H9 (cell line): ENCODE results near the gene MAP2K3. TPM values are rescaled to one million over a fixed set of nuclear protein-coding genes. Genes with fewer than 3 reads are reported as not detected.

Experiments
- DNase-seq: peaks from one replicate; pipeline ENCODE4 v3.0.0-alpha.2; 2017
- H2AFZ ChIP-seq: one replicate; pipeline ENCODE4 v1.6.1; 2013; ENCODE audit warnings: mild to moderate bottlenecking, low read length, control low read depth, moderate library complexity
- H2AK5ac ChIP-seq: 2 replicates; pipeline ENCODE4 v1.6.1; 2013; ENCODE audit warnings: low read length, control low read depth, mixed read lengths; ENCODE audit not compliant: insufficient read length
- H2BK120ac ChIP-seq: one replicate; pipeline ENCODE4 v1.6.1; 2013; ENCODE audit warnings: low read depth, mild to moderate bottlenecking, low read length, control low read depth, inconsistent platforms; ENCODE audit not compliant: poor library complexity, severe bottlenecking
- H2BK12ac ChIP-seq: 2 replicates; pipeline ENCODE4 v1.6.1; 2013; ENCODE audit warnings: low read length, control low read depth, mixed read lengths, low read depth; ENCODE audit not compliant: insufficient read length
- H2BK15ac ChIP-seq: 2 replicates; pipeline ENCODE4 v1.6.1; 2013; ENCODE audit warnings: low read depth, low read length, control low read depth
- H2BK20ac ChIP-seq: one replicate; pipeline ENCODE4 v1.6.1; 2013; ENCODE audit warnings: low read depth, mild to moderate bottlenecking, low read length, control low read depth, inconsistent platforms; ENCODE audit not compliant: poor library complexity, severe bottlenecking
- H2BK5ac ChIP-seq: 2 replicates; pipeline ENCODE4 v1.6.1; 2013; ENCODE audit warnings: low read length, control low read depth, mixed read lengths; ENCODE audit not compliant: insufficient read length
- H3K14ac ChIP-seq: 2 replicates; pipeline ENCODE4 v1.6.1; 2013; ENCODE audit warnings: low read length, control low read depth; ENCODE audit not compliant: insufficient read depth
- H3K18ac ChIP-seq: 2 replicates; pipeline ENCODE4 v1.6.1; 2013; ENCODE audit warnings: low read depth, mild to moderate bottlenecking, mixed read lengths, low read length, control low read depth; ENCODE audit not compliant: insufficient read length
- H3K23ac ChIP-seq: 2 replicates; pipeline ENCODE4 v1.6.1; 2013; ENCODE audit warnings: low read length, control low read depth, mixed read lengths, low read depth; ENCODE audit not compliant: insufficient read length
- H3K23me2 ChIP-seq: 2 replicates; pipeline ENCODE4 v1.6.1; 2013; ENCODE audit warnings: low read depth, mild to moderate bottlenecking, mixed read lengths, low read length, control low read depth; ENCODE audit not compliant: insufficient read length, poor library complexity, severe bottlenecking
- H3K27ac ChIP-seq: 2 replicates; pipeline ENCODE4 v1.5.1; 2013; ENCODE audit warnings: low read length, control low read depth, mixed read lengths, low read depth; ENCODE audit not compliant: insufficient read length
- H3K27me3 ChIP-seq: 2 replicates; pipeline ENCODE4 v1.6.1; 2013; ENCODE audit warnings: low read length, control low read depth, inconsistent platforms; ENCODE audit not compliant: insufficient read depth
- H3K4ac ChIP-seq: 2 replicates; pipeline ENCODE4 v1.6.1; 2013; ENCODE audit warnings: low read depth, mild to moderate bottlenecking, control low read depth, inconsistent platforms, low read length, moderate library complexity
- H3K4me1 ChIP-seq: 2 replicates; pipeline ENCODE4 v1.6.1; 2013; ENCODE audit warnings: low read length, control low read depth, inconsistent platforms; ENCODE audit not compliant: insufficient read depth
- H3K4me2 ChIP-seq: 2 replicates; pipeline ENCODE4 v1.6.1; 2013; ENCODE audit warnings: low read length, control low read depth, mixed read lengths; ENCODE audit not compliant: insufficient read length, insufficient read depth
- H3K56ac ChIP-seq: 2 replicates; pipeline ENCODE4 v1.6.1; 2013; ENCODE audit warnings: low read depth, mild to moderate bottlenecking, mixed read lengths, low read length, control low read depth; ENCODE audit not compliant: insufficient read length
- H3K79me1 ChIP-seq: 2 replicates; pipeline ENCODE4 v1.6.1; 2013; ENCODE audit warnings: low read depth, mild to moderate bottlenecking, moderate library complexity, low read length, control low read depth, inconsistent platforms; ENCODE audit not compliant: insufficient read depth, poor library complexity, severe bottlenecking
- H3K79me2 ChIP-seq: 2 replicates; pipeline ENCODE4 v1.6.1; 2013; ENCODE audit warnings: low read length, control low read depth, inconsistent platforms; ENCODE audit not compliant: insufficient read depth
- H3K9ac ChIP-seq: 2 replicates; pipeline ENCODE4 v1.6.1; 2013; ENCODE audit warnings: low read length, control low read depth, mixed read lengths; ENCODE audit not compliant: insufficient read length; ENCODE audit errors: extremely low read depth
- H3K9me3 ChIP-seq: one replicate; pipeline ENCODE4 v1.6.1; 2013; ENCODE audit warnings: low read depth, low read length, inconsistent platforms; ENCODE audit not compliant: control insufficient read depth
- H3T11ph ChIP-seq: one replicate; pipeline ENCODE4 v1.6.1; 2013; ENCODE audit warnings: mild to moderate bottlenecking, low read length, control low read depth, inconsistent platforms
- H4K20me1 ChIP-seq: one replicate; pipeline ENCODE4 v1.6.1; 2013; ENCODE audit not compliant: control insufficient read depth, insufficient read length, insufficient read depth
- H4K5ac ChIP-seq: 2 replicates; pipeline ENCODE4 v1.6.1; 2013; ENCODE audit warnings: low read depth, mild to moderate bottlenecking, mixed read lengths, low read length, control low read depth; ENCODE audit not compliant: insufficient read length
- H4K8ac ChIP-seq: replicated peaks from 2 replicates; pipeline ENCODE4 v1.6.1; 2013; ENCODE audit warnings: low read length, control low read depth, mixed read lengths, low read depth; ENCODE audit not compliant: insufficient read length
- H4K91ac ChIP-seq: 2 replicates; pipeline ENCODE4 v1.6.1; 2013; ENCODE audit warnings: low read depth, mild to moderate bottlenecking, moderate library complexity, mixed read lengths, low read length, control low read depth; ENCODE audit not compliant: insufficient read length
- H3K27ac Mint-ChIP-seq, 3 experiments: 2 replicates in 2 of 3; 3 replicates in 1 of 3; pipeline ENCODE4 v1.8.0; 2020 to 2021; ENCODE audit warnings: mixed read lengths in 3 of 3, mild to moderate bottlenecking in 1 of 3, moderate library complexity in 1 of 3
- H3K27me3 Mint-ChIP-seq: 2 replicates; pipeline ENCODE4 v1.8.0; 2021; ENCODE audit warnings: low read depth, mild to moderate bottlenecking, moderate library complexity, mixed read lengths
- H3K36me3 Mint-ChIP-seq, 3 experiments: 2 replicates in 2 of 3; 3 replicates in 1 of 3; pipeline ENCODE4 v1.8.0; 2020 to 2021; ENCODE audit warnings: low read depth in 3 of 3, mixed read lengths in 3 of 3; ENCODE audit not compliant: insufficient read depth in 1 of 3
- H3K4me1 Mint-ChIP-seq, 2 experiments: 2 replicates each; pipeline ENCODE4 v1.8.0; 2020; ENCODE audit warnings: mixed read lengths in 2 of 2
- H3K4me3 Mint-ChIP-seq, 2 experiments: 2 replicates in 1 of 2; 3 replicates in 1 of 2; pipeline ENCODE4 v1.8.0; 2020 to 2021; ENCODE audit warnings: mild to moderate bottlenecking in 2 of 2, mixed read lengths in 2 of 2, moderate library complexity in 1 of 2
- H3K9me3 Mint-ChIP-seq, 2 experiments: 2 replicates in 1 of 2; 3 replicates in 1 of 2; pipeline ENCODE4 v1.8.0; 2020; ENCODE audit warnings: mild to moderate bottlenecking in 2 of 2, mixed read lengths in 2 of 2, moderate library complexity in 1 of 2
- WGBS: extraction: QIAGEN DNeasy Blood & Tissue Kit; methylation state at CpG from one replicate; pipeline ENCODE4 v1.1.7; 2013; ENCODE audit warnings: missing lambda C conversion rate, low lambda C conversion rate, mixed read lengths; ENCODE audit not compliant: insufficient read length; ENCODE audit errors: extremely low coverage; 5-methylcytosine and 5-hydroxymethylcytosine counted together
- total RNA-seq: library from RNA; stranded (reverse); gene quantifications from 2 replicates; pipeline ENCODE4 v1.2.1, GENCODE V29; 2021
- TF ChIP-seq, protein P1 (sequence below): fragments of 200-600 bp; sonication (generic); conservative IDR thresholded peaks from 3 replicates; pipeline ENCODE4 v1.8.0; 2021; ENCODE audit warnings: antibody characterized with exemption, mild to moderate bottlenecking

MAP2K3 gene
- total RNA-seq, 1 experiment from 2014 or later, result 26.1 TPM

DNA sequence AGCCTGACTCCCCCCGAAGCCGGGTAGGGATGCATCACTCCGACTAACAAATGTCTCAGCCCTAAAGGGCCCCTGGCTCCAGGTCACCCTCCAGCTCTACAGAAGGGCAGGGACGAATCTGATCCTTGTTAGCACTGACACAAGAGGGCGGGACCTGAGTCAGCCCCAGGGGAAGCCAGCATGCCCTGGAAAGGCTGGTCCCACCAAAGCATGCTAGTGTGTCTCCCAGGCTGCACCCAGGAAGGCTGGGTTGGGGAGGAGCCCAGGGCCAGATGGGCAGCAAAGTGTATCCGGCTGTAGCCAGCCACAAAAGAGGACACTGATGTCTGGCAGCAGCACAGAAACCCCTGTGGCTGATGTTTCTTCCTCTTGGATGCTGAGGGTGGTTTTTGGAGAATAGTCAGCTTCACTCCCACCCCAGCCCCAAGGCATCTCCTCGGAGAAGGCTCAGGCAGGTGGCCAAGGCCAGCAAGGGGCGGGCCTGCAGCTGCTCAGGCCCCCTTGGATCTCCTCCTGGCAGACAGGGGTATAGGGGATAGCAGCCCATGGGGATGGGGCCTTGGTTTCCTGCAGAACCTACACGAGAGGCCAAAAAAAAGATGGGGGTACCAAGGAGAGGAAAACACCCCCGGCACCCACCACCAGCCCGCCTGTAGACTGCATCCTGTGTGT lies 42.3 kb upstream of the MAP2K3 start:
- Histone ChIP-seq H3K27me3 (no peaks in the 10 kb centered on the region; the same call in 1 of the 2 replicates), H4K5ac (no peak overlapping the region), H3K56ac (no peak overlapping the region), H2BK120ac (no peak overlapping the region), H2BK20ac (no peak overlapping the region), H3K4me1 (no peaks in the 10 kb centered on the region; the same call in 1 of the 2 replicates), H4K91ac (no peak overlapping the region), H3K79me2 (no peaks in the 10 kb centered on the region), H3K9me3 (no peaks in the 10 kb centered on the region), H4K8ac (no peak overlapping the region), H2BK12ac (no peak overlapping the region), H3K23ac (no peak overlapping the region), H4K20me1 (no peaks in the 10 kb centered on the region), H3K14ac (no peak overlapping the region), H3K27ac (no peak overlapping the region), H2AK5ac (no peak overlapping the region), H3K79me1 (no peaks in the 10 kb centered on the region), H3T11ph (no peak overlapping the region), H3K4ac (no peak overlapping the region), H3K18ac (no peak overlapping the region), H3K23me2 (no peaks in the 10 kb centered on the region), H2BK5ac (no peak overlapping the region), H2BK15ac (no peak overlapping the region), H3K9ac (no peak overlapping the region), H3K4me2 (no peak overlapping the region), H2AFZ (no peak overlapping the region)
- Mint-ChIP-seq H3K4me3 (no peak overlapping the region), H3K36me3 (no peaks in the 10 kb centered on the region), H3K9me3 (no peaks in the 10 kb centered on the region), H3K27ac (peak overlapping the region in 1 of 3 experiments; percentile 23; a peak in 1 of 7 replicates), H3K4me1 (peaks cover 15 to 41% of the 10 kb centered on the region in 2 experiments), H3K27me3 (peaks cover 3% of the 10 kb centered on the region; the same call in 1 of the 2 replicates)
- WGBS, result no CpG with 5 or more reads among the region's 11 CpGs
- TF ChIP-seq, protein P1, sequence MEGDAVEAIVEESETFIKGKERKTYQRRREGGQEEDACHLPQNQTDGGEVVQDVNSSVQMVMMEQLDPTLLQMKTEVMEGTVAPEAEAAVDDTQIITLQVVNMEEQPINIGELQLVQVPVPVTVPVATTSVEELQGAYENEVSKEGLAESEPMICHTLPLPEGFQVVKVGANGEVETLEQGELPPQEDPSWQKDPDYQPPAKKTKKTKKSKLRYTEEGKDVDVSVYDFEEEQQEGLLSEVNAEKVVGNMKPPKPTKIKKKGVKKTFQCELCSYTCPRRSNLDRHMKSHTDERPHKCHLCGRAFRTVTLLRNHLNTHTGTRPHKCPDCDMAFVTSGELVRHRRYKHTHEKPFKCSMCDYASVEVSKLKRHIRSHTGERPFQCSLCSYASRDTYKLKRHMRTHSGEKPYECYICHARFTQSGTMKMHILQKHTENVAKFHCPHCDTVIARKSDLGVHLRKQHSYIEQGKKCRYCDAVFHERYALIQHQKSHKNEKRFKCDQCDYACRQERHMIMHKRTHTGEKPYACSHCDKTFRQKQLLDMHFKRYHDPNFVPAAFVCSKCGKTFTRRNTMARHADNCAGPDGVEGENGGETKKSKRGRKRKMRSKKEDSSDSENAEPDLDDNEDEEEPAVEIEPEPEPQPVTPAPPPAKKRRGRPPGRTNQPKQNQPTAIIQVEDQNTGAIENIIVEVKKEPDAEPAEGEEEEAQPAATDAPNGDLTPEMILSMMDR, result no peak
- no peak for DNase-seq
